ENCODE measurements around the gene JOSD2. TPM values are rescaled to one million over a fixed set of nuclear protein-coding genes. Genes with fewer than 3 reads are reported as not detected.

Gene JOSD2
- total and polyA plus RNA-seq, 2 of the 4 experiments (the other 2 are of a cell fraction) = 12.2 to 54.1 TPM

- ATAC-seq (ENCODE audit: low read depth) (no peak), DNase-seq (no peak)
- Histone ChIP-seq H3K27me3 (ENCODE audit: control insufficient read depth, insufficient read depth, low read length) (peaks cover 42% of the 10 kb centered on the region), H3K4me2 (ENCODE audit: low read depth, low read length) (no peak overlapping the region), H3K56ac (ENCODE audit: extremely low read depth, insufficient read depth, low read length) (no peak overlapping the region), H4K20me1 (ENCODE audit: insufficient read depth, low read length) (no peaks in the 10 kb centered on the region), H3K4me1 (ENCODE audit: control insufficient read depth, insufficient read depth, low read length) (no peaks in the 10 kb centered on the region), H3K23ac (ENCODE audit: low read depth, low read length) (no peak overlapping the region), H3K4me3 (ENCODE audit: insufficient read depth, low read depth, low read length) (no peak overlapping the region), H3K27ac (ENCODE audit: insufficient read depth, low read length) (no peak overlapping the region), H3K36me3 (ENCODE audit: control insufficient read depth, insufficient read depth, low read length) (peaks cover 2% of the 10 kb centered on the region; the same call in 1 of the 2 replicates), H3K9ac (ENCODE audit: low read depth, low read length) (no peak overlapping the region), H3K18ac (ENCODE audit: low read depth, low read length) (no peak overlapping the region), H3K79me1 (ENCODE audit: low read depth in 1 of 2, low read length in 2 of 2) (no peaks in the 10 kb centered on the region), H4K8ac (ENCODE audit: low read depth in 2 of 2, low read length in 2 of 2) (no peak overlapping the region), H4K91ac (ENCODE audit: insufficient read depth, low read depth, low read length) (no peak overlapping the region), H2BK120ac (ENCODE audit: low read depth, low read length) (no peak overlapping the region), H2BK20ac (ENCODE audit: low read depth, low read length) (no peak overlapping the region), H3K4ac (ENCODE audit: low read depth, low read length) (no peak overlapping the region), H2AK9ac (replicated peaks; ENCODE audit: low read depth, low read length, poor library complexity) (no peak overlapping the region), H2AK5ac (ENCODE audit: low read depth, low read length) (no peak overlapping the region), H2BK5ac (ENCODE audit: low read depth, low read length, poor library complexity, severe bottlenecking) (no peak overlapping the region), H3K14ac (replicated peaks; ENCODE audit: low read depth, low read length) (no peak overlapping the region), H2AFZ (replicated peaks; ENCODE audit: low read length, poor library complexity) (no peak overlapping the region), H3K9me3 (ENCODE audit: control insufficient read depth, insufficient read depth, low read length) (peaks cover 6% of the 10 kb centered on the region; the same call in 1 of the 2 replicates), H4K5ac (ENCODE audit: low read depth, low read length) (no peak overlapping the region), H2BK15ac (ENCODE audit: low read depth, low read length) (no peak overlapping the region), H3K9me1 (ENCODE audit: insufficient read depth, low read length) (no peaks in the 10 kb centered on the region)
- intact Hi-C loops (cut with micrococcal nuclease) = no loop called here
- ChIA-PET POLR2A (ENCODE audit: unreplicated experiment) (no interaction called here), CTCF (no interaction called here)
- no peak for TF ChIP-seq RCOR1 (IDR thresholded peaks at IDR 0.05; ENCODE audit: insufficient replicate concordance, low read length)
- TF ChIP-seq NFE2L2 (IDR thresholded peaks at IDR 0.05; ENCODE audit: low read depth, low read length) = no peak
- no peak for TF ChIP-seq BHLHE40 (IDR thresholded peaks at IDR 0.05; ENCODE audit: low read depth, low read length)
- no peak for TF ChIP-seq CEBPB (IDR thresholded peaks at IDR 0.05; ENCODE audit: low read depth, low read length)
- no peak for TF ChIP-seq FOS (IDR thresholded peaks at IDR 0.05; ENCODE audit: low read depth, low read length)
- TF ChIP-seq RAD21 (IDR thresholded peaks at IDR 0.05; ENCODE audit: low read length) = no peak
- TF ChIP-seq MAFK (IDR thresholded peaks at IDR 0.05; ENCODE audit: low read depth, low read length) = no peak
- no peak for TF ChIP-seq CHD1 (IDR thresholded peaks at IDR 0.05; ENCODE audit: low read depth, low read length)
- no peak for TF ChIP-seq USF2 (IDR thresholded peaks at IDR 0.05; ENCODE audit: low read depth, low read length)
- no peak for TF ChIP-seq MAZ (IDR thresholded peaks at IDR 0.05; ENCODE audit: borderline replicate concordance, low read depth, low read length)
- dilution Hi-C loops (cut with HindIII; ENCODE audit: low sequenced_read_pairs, unreplicated experiment) = no loop called here
- no TSS peak for BruUV-seq (replicated peaks)
- in situ Hi-C loops (cut with MboI; ENCODE audit: low sequenced_read_pairs) = no loop called here
- 34% methylated on average over 15 of the region's 24 CpGs; no CpG with 5 or more reads in 1 of the 2 experiments for WGBS, 2 experiments (ENCODE audit: extremely low coverage in 2 of 2, insufficient read length in 1 of 2)
These were observed 21.5 kb downstream of the JOSD2 start for GRCh38 chr19:50489461-50490011.

All from IMR-90 (cell line).